AG10803 (cell line): ENCODE results near the gene DUOX2.

Source experiments
- DNase-seq: peaks from one replicate; pipeline ENCODE4 v3.0.0; 2010; ENCODE audit warnings: low read depth
- H3K4me3 ChIP-seq: 2 replicates; pipeline ENCODE4 v1.5.1; 2011; ENCODE audit warnings: mild to moderate bottlenecking, low read length, control low read depth
- TF ChIP-seq, protein P1 (sequence below): conservative IDR thresholded peaks from 2 replicates; pipeline ENCODE4 v1.5.1; 2011; ENCODE audit warnings: mild to moderate bottlenecking, low read length, control low read depth, inconsistent platforms

The DUOX2 gene

DNA sequence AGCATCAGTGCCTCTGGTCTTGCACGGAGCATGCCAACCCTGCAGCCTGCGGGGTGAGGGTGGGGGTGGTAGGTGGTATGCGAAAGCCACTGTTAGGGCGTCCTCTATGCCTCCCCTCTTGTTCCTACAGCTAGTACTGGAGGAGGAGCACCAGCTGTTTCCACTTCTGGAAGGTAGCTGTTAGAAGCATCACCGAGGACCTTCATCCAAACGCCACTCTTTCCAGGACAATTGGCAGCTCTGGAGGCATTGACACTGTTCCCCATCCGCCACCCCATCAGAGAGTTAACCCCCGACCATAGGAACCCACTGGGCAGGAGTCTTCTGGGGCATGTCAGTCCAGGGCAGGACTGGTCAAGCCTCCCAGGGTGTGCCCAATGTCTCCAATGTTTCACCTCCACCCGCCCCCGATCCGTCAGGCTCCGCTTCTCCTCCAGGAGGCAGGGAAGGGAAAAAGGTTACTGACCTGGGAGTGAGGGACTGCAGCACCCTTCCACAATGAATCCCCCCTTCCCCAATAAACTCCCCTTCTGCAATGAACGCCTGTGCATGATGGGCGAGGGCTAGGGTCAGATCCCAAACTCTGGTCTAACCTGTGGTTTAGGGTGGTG is 487 bp downstream of the DUOX2 start:
- no peak overlapping the region for H3K4me3 ChIP-seq
- TF ChIP-seq, protein P1, sequence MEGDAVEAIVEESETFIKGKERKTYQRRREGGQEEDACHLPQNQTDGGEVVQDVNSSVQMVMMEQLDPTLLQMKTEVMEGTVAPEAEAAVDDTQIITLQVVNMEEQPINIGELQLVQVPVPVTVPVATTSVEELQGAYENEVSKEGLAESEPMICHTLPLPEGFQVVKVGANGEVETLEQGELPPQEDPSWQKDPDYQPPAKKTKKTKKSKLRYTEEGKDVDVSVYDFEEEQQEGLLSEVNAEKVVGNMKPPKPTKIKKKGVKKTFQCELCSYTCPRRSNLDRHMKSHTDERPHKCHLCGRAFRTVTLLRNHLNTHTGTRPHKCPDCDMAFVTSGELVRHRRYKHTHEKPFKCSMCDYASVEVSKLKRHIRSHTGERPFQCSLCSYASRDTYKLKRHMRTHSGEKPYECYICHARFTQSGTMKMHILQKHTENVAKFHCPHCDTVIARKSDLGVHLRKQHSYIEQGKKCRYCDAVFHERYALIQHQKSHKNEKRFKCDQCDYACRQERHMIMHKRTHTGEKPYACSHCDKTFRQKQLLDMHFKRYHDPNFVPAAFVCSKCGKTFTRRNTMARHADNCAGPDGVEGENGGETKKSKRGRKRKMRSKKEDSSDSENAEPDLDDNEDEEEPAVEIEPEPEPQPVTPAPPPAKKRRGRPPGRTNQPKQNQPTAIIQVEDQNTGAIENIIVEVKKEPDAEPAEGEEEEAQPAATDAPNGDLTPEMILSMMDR: no peak
- DNase-seq: no peak

DNA sequence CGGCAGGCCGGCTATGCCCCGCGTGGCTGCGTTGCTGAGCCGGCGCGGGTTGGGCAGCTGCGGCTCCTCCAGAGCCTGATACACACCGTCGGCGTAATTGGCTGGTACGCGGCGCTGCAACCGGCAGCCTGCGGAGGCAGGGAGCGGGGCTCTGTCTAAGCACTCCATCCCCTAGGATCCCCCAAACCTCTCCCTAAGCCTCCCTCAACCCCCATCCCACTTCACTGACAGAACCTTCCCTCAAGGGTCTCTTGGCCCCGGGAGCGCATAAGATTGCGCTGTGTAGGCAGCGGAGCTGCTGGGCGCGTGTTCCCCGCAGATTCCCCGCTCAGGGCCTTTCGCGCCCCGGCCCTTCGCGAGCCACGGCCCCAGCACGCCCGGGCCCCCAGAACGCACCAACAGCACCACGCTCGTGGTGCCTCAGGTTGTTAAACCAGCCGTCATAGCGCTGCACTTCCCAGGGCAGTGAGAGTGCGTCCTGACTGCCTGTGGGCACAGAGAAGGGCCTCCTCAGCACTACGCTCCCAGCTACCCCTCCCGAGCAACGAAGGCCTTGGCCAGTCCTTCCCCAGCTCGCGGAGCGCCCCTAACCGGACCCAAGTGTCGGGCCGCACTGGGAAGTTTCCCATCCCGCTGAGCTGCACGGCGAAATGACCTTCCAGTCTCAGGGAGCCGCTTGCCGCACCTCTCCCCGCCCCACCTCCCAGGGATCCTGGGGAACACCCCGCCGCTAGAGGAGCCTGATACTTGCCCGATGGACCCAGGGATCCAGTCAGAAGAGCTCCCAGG is 1.2 kb downstream of the DUOX2 start:
- H3K4me3 ChIP-seq: no peak overlapping the region
- no peak for DNase-seq
- TF ChIP-seq, protein P1: no peak

DNA sequence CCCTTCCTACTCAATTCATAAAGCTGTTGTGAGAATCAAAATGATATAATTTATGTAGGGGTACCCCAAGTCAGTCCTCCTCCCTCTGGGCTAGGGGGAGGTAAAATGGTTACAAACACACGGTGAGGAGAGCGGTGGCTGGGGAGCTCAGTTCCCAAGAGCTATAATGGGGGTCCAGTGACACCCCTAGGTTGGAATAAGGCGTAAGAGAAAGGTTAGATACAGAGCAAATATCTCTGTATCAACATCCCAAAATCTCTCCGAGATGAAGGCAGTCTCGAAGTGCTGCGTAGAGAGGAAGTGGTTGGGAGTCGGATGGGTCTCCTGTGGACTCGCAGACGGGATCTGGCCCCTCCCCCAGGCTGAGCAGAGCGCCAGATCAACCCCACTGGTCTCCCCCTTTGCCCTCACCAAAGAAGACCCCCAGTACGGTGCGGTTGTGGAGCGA is 1.8 kb downstream of the DUOX2 start:
- no peak overlapping the region for H3K4me3 ChIP-seq
- no peak for DNase-seq
- TF ChIP-seq, protein P1: no peak

DNA sequence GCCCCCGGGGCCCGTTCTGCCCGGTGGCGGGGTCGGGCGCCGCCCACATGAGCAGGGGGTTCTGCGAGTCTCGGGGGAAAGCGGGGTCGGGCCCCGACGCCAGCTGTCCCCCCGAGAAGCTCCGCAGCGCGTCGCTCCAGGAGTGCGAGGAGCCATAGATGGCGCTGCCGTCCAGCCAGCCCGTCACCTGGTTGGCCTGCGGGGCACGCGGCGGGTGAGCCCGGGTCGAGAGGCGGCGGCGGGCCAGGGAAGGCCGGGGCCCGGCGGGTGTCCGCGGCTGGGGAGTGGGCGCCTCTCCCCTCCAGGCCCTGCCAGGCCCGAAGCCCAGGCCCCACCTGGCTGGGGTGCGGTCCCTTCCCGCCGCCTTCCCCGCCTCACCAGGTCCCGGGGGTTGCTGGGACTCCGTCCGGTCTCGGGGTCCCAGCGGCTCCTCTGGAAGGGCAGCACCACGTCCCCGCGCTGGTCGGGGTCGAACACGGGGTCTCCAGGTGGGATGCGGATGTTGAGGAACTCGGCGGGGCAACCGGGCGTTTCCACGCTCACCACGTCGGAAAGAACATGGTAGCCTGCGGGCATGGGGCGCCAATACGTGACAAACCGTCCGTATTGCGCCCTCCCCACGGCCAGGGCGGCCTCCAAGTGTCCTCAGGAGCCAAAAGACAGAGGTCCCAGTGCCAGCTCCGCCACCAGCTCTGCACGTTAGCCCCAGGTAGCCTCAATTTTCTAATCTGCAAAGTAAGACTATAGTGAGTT is 2.4 kb downstream of the DUOX2 start:
- TF ChIP-seq, protein P1: no peak
- H3K4me3 ChIP-seq: no peak overlapping the region
- no peak for DNase-seq

DNA sequence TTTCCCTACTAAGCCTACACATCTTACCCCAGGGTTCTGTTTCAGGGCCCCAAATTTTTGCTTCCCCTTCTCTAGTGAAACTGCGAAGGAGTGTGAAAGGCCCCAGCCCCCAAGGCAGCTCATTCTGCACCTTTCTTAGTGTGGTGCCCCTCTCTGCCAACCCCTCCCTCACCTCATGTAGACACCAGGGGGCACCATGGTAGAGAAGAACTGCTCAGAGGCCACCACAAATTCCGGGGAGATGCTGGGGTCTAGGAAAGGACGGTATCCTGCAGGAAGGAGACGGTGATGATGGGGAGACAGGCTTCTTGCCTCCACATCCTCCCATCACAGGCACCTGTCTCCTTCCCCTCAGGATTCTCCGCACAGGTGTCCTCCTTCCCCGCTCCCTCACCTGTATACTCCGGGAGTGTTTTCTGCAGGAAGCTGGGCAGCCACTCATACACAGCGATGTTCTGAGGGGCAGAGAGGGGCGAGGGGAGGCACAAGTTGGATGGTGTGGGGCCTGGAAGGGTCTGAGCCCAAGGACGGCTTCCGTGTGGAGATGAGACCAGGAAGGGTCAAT is 3.6 kb downstream of the DUOX2 start:
- TF ChIP-seq, protein P1: peak; percentile 11; the same call in 1 of the 2 replicates
- H3K4me3 ChIP-seq: no peak overlapping the region
- no peak for DNase-seq

DNA sequence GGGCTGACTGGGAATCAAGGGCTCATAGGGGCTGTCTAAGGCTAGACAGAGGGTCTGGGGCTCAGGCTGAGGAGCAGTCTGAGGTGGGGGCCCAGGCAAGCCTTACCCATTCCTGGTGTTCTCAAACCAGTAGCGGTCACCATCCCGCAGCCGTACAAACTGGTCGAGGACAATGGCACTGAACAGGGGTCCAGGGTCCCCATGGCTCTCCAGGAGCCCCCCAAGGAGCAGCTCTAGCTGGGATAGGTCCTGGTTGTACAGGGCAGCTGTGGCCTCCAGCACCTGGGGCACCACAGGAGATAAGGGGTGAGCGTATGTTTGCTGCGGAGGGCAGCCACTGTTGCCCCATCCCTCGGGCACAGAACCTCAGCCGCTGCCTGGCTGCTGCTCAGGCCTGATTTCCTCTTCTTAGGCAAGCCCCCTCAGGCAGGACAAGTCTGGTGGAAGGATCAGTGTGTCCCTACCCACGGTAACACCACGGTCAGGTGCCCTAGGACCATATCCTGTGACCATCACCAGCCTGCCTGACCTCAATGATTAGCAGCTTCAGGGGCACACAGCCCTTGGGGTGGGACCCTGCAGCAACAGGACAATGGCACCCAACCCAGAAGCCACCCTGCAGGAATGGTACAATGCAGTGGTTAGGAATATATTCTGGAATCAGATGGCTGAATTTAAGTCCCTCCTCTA is 5.9 kb downstream of the DUOX2 start:
- no peak overlapping the region for H3K4me3 ChIP-seq
- no peak for DNase-seq
- TF ChIP-seq, protein P1: no peak
